Stimulated activated CD4-positive, alpha-beta T cell treated with anti-CD3 and anti-CD28 coated beads, Interleukin-2, amount 100 ng/mL, for 4 hours (primary cell): Measurements from ENCODE around the gene HNRNPM.
"Not testable (repeated sequence)": the region's sequence is repeated elsewhere in the genome, so short reads cannot be mapped to it uniquely, and the experiment has no call there.

ENCODE experiments used
- DNase-seq: peaks from one replicate; pipeline ENCODE4 v3.0.0-alpha.2; 2020; ENCODE audit warnings: low read depth

HNRNPM gene

GRCh38 chr19:8425331-8425730, 19.4 kb upstream of the HNRNPM start:
- DNase-seq, result not testable (repeated sequence)

- no peak for DNase-seq
Measured at GRCh38 chr19:8426283-8426682, 18.5 kb upstream of the HNRNPM start.

- DNase-seq, result no peak
Measured at GRCh38 chr19:8429044-8429443, 15.7 kb upstream of the HNRNPM start.

- DNase-seq, result no peak
Measured at GRCh38 chr19:8429826-8430225, 14.9 kb upstream of the HNRNPM start.

- DNase-seq, result no peak
Measured at GRCh38 chr19:8430650-8431049, 14.1 kb upstream of the HNRNPM start.

GRCh38 chr19:8438236-8438635, 6.5 kb upstream of the HNRNPM start:
- DNase-seq, result no peak

- no peak for DNase-seq
Measured at GRCh38 chr19:8441725-8442544, 2.8 kb upstream of the HNRNPM start.

GRCh38 chr19:8444140-8444676, 567 bp upstream of the HNRNPM start:
- DNase-seq, result not testable (repeated sequence)

- no peak for DNase-seq
Measured at GRCh38 chr19:8445488-8446001, 770 bp downstream of the HNRNPM start.

- DNase-seq, result no peak
Measured at GRCh38 chr19:8446061-8446709, 1.4 kb downstream of the HNRNPM start.

GRCh38 chr19:8449830-8450229, 5.1 kb downstream of the HNRNPM start:
- DNase-seq, result no peak

GRCh38 chr19:8451377-8451776, 6.6 kb downstream of the HNRNPM start:
- DNase-seq, result no peak

- no peak for DNase-seq
Measured at GRCh38 chr19:8451885-8452284, 7.1 kb downstream of the HNRNPM start.

- no peak for DNase-seq
Measured at GRCh38 chr19:8452446-8453123, 7.8 kb downstream of the HNRNPM start.

GRCh38 chr19:8453616-8454015, 8.8 kb downstream of the HNRNPM start:
- no peak for DNase-seq

GRCh38 chr19:8454218-8454617, 9.4 kb downstream of the HNRNPM start:
- no peak for DNase-seq

- DNase-seq, result no peak
Measured at GRCh38 chr19:8455018-8455417, 10.2 kb downstream of the HNRNPM start.

- DNase-seq, result no peak
Measured at GRCh38 chr19:8456064-8456463, 11.3 kb downstream of the HNRNPM start.

- DNase-seq, result no peak
Measured at GRCh38 chr19:8457209-8457608, 12.4 kb downstream of the HNRNPM start.

GRCh38 chr19:8457827-8458226, 13.1 kb downstream of the HNRNPM start:
- no peak for DNase-seq

- no peak for DNase-seq
Measured at GRCh38 chr19:8458380-8458779, 13.6 kb downstream of the HNRNPM start.

- no peak for DNase-seq
Measured at GRCh38 chr19:8459095-8459494, 14.3 kb downstream of the HNRNPM start.
